SU-DHL-6 (cell line): ENCODE results near the gene PLXNB1.

Experiments
- H2AFZ ChIP-seq: fragments of 200-600 bp; sonication (generic); 2 replicates; pipeline ENCODE4 v1.6.1; 2014; ENCODE audit warnings: low read depth, mild to moderate bottlenecking, moderate library complexity, mixed read lengths, antibody characterized with exemption, low read length; ENCODE audit not compliant: severe bottlenecking
- H3F3A ChIP-seq: fragments of 200-600 bp; shearing (Covaris generic); 2 replicates; pipeline ENCODE4 v1.6.0; 2016; ENCODE audit warnings: antibody characterized with exemption, mild to moderate bottlenecking; ENCODE audit not compliant: insufficient read depth
- H3K27ac ChIP-seq: fragments of 200-600 bp; sonication (generic); 2 replicates; pipeline ENCODE4 v1.5.1; 2016; ENCODE audit warnings: low read depth, mild to moderate bottlenecking, low read length, moderate library complexity, mixed read lengths
- H3K27me3 ChIP-seq: fragments of 200-600 bp; sonication (generic), shearing (Covaris generic); 2 replicates; pipeline ENCODE4 v1.6.0; 2014; ENCODE audit warnings: mild to moderate bottlenecking, low read length
- H3K36me3 ChIP-seq: fragments of 200-600 bp; sonication (generic); 2 replicates; pipeline ENCODE4 v1.6.1; 2014; ENCODE audit warnings: mild to moderate bottlenecking, low read length, mixed read lengths
- H3K4me2 ChIP-seq: fragments of 300-600, 200-600 bp; shearing (Covaris generic), sonication (generic); 2 replicates; pipeline ENCODE4 v1.6.0; 2014; ENCODE audit warnings: low read length, low read depth, mild to moderate bottlenecking; ENCODE audit not compliant: poor library complexity, severe bottlenecking
- H3K4me3 ChIP-seq: fragments of 200-600 bp; sonication (generic); 2 replicates; pipeline ENCODE4 v1.5.1; 2014; ENCODE audit warnings: antibody characterized with exemption, low read length, mild to moderate bottlenecking, mixed read lengths; ENCODE audit not compliant: insufficient read depth, poor library complexity, severe bottlenecking
- H3K79me2 ChIP-seq: fragments of 200-600 bp; sonication (generic); 2 replicates; pipeline ENCODE4 v1.6.1; 2014; ENCODE audit warnings: mild to moderate bottlenecking, low read length, moderate library complexity; ENCODE audit not compliant: insufficient read depth
- H3K9ac ChIP-seq: fragments of 200-600 bp; sonication (generic); 2 replicates; pipeline ENCODE4 v1.7.0; 2014; ENCODE audit warnings: mild to moderate bottlenecking, low read length
- H3K9me2 ChIP-seq: fragments of 200-600 bp; sonication (generic); replicated peaks from 2 replicates; pipeline ENCODE4 v1.6.1; 2014; ENCODE audit warnings: low read length; ENCODE audit not compliant: insufficient read depth
- H3K9me3 ChIP-seq: fragments of 200-600 bp; sonication (generic); 2 replicates; pipeline ENCODE4 v1.6.1; 2014; ENCODE audit warnings: low read length, mixed read lengths; ENCODE audit not compliant: insufficient read depth
- H4K20me1 ChIP-seq: fragments of 200-600 bp; sonication (generic); 2 replicates; pipeline ENCODE4 v1.6.1; 2014; ENCODE audit warnings: low read depth, mild to moderate bottlenecking, antibody characterized with exemption, low read length, moderate library complexity, mixed read lengths
- CTCF ChIP-seq: fragments of 200-600 bp; sonication (generic); IDR thresholded peaks from one replicate; pipeline ENCODE4 v1.5.1; 2017; ENCODE audit warnings: antibody characterized with exemption, mild to moderate bottlenecking, low read length, moderate library complexity; ENCODE audit not compliant: insufficient read depth, poor library complexity, severe bottlenecking
- EZH2phosphoT487 ChIP-seq: fragments of 200-600 bp; sonication (generic), shearing (Covaris generic); conservative IDR thresholded peaks from 2 replicates; pipeline ENCODE4 v1.6.1; 2018; ENCODE audit warnings: mild to moderate bottlenecking, antibody characterized with exemption, low read length, moderate library complexity, mixed read lengths

The PLXNB1 gene

GRCh38 chr3:48413086-48413485 lies 16.8 kb downstream of the PLXNB1 start:
- no peaks in the 10 kb centered on the region for H3K9me2 ChIP-seq
- H3F3A ChIP-seq: no peaks in the 10 kb centered on the region
- no peak overlapping the region for H3K9ac ChIP-seq
- TF ChIP-seq CTCF: no peak
- H3K27me3 ChIP-seq: no peaks in the 10 kb centered on the region
- no peak overlapping the region for H3K27ac ChIP-seq
- H2AFZ ChIP-seq: no peak overlapping the region
- H4K20me1 ChIP-seq: no peaks in the 10 kb centered on the region
- H3K9me3 ChIP-seq: no peaks in the 10 kb centered on the region
- H3K4me3 ChIP-seq: no peak overlapping the region
- H3K36me3 ChIP-seq: no peaks in the 10 kb centered on the region
- no peak overlapping the region for H3K4me2 ChIP-seq
- no peaks in the 10 kb centered on the region for H3K79me2 ChIP-seq

- no peak overlapping the region for H3K9ac ChIP-seq
- no peaks in the 10 kb centered on the region for H3F3A ChIP-seq
- H3K4me3 ChIP-seq: no peak overlapping the region
- no peaks in the 10 kb centered on the region for H3K79me2 ChIP-seq
- no peaks in the 10 kb centered on the region for H3K36me3 ChIP-seq
- H2AFZ ChIP-seq: no peak overlapping the region
- no peak overlapping the region for H3K4me2 ChIP-seq
- H3K9me3 ChIP-seq: no peaks in the 10 kb centered on the region
- no peak overlapping the region for H3K27ac ChIP-seq
- no peaks in the 10 kb centered on the region for H4K20me1 ChIP-seq
- TF ChIP-seq EZH2phosphoT487 (no peak), CTCF (no peak)
- H3K27me3 ChIP-seq: no peaks in the 10 kb centered on the region
- no peaks in the 10 kb centered on the region for H3K9me2 ChIP-seq
Observed at GRCh38 chr3:48412375-48413001, 17.4 kb downstream of the PLXNB1 start.

GRCh38 chr3:48411606-48412374 lies 18.1 kb downstream of the PLXNB1 start:
- no peaks in the 10 kb centered on the region for H3K36me3 ChIP-seq
- H4K20me1 ChIP-seq: no peaks in the 10 kb centered on the region
- no peaks in the 10 kb centered on the region for H3F3A ChIP-seq

More at GRCh38 chr3:48411606-48412374, 18.1 kb downstream of the PLXNB1 start:
- H3K27me3 ChIP-seq: no peaks in the 10 kb centered on the region
- TF ChIP-seq CTCF (no peak), EZH2phosphoT487 (no peak)
- no peak overlapping the region for H3K4me2 ChIP-seq
- H2AFZ ChIP-seq: no peak overlapping the region
- H3K4me3 ChIP-seq: no peak overlapping the region
- H3K79me2 ChIP-seq: no peaks in the 10 kb centered on the region
- H3K9me2 ChIP-seq: no peaks in the 10 kb centered on the region
- H3K9me3 ChIP-seq: no peaks in the 10 kb centered on the region
- no peak overlapping the region for H3K9ac ChIP-seq
- H3K27ac ChIP-seq: no peak overlapping the region
